ENCODE data around the gene PRLR. TPM values are rescaled to one million over a fixed set of nuclear protein-coding genes. Genes with fewer than 3 reads are reported as not detected.
A peak's percentile ranks its signal among the peaks of the same experiment; 100 is the strongest.

PRLR gene
- total RNA-seq, 4 donors from 2014 or later = 9.1 to 69.5 (median 54.1) TPM

- H3K27me3 ChIP-seq = no peaks in the 10 kb centered on the region
- no peaks in the 10 kb centered on the region for H3K9me3 ChIP-seq
- no peak for DNase-seq
- H3K27ac ChIP-seq = peak overlapping the region in 1 of 4 donors; percentile 39
- H3K4me1 ChIP-seq = peaks cover 0 to 13% (median 0%) of the 10 kb centered on the region in 4 donors
- no peak overlapping the region for H3K4me3 ChIP-seq
- TF ChIP-seq POLR2A (IDR thresholded peaks at IDR 0.05) = no peak
- TF ChIP-seq CTCF (IDR thresholded peaks at IDR 0.05) = no peak
- H3K36me3 ChIP-seq = peaks cover 0 to 5% (median 0%) of the 10 kb centered on the region in 3 donors
Observed at GRCh38 chr5:35159370-35159742, 70.9 kb downstream of the PRLR start.

- TF ChIP-seq POLR2A (IDR thresholded peaks at IDR 0.05) (no peak), CTCF (IDR thresholded peaks at IDR 0.05) (no peak)
- H3K27ac ChIP-seq = no peak overlapping the region
- DNase-seq = no peak
Observed at GRCh38 chr5:35158622-35159369, 71.5 kb downstream of the PRLR start.

GRCh38 chr5:35158204-35158603 lies 72.1 kb downstream of the PRLR start:
- Histone ChIP-seq H3K9me3 (no peaks in the 10 kb centered on the region), H3K27ac (no peak overlapping the region), H3K36me3 (peaks cover 0 to 5% (median 0%) of the 10 kb centered on the region in 3 donors), H3K4me3 (no peak overlapping the region), H3K4me1 (peaks cover 0 to 13% (median 0%) of the 10 kb centered on the region in 4 donors), H3K27me3 (no peaks in the 10 kb centered on the region)
- no peak for TF ChIP-seq POLR2A (IDR thresholded peaks at IDR 0.05)
- TF ChIP-seq CTCF (IDR thresholded peaks at IDR 0.05) = no peak
- DNase-seq = no peak

More at GRCh38 chr5:35158622-35159369, 71.5 kb downstream of the PRLR start:
- no peak overlapping the region for H3K4me3 ChIP-seq
- peaks cover 0 to 13% (median 0%) of the 10 kb centered on the region in 4 donors for H3K4me1 ChIP-seq
- no peaks in the 10 kb centered on the region for H3K9me3 ChIP-seq
- peaks cover 0 to 5% (median 0%) of the 10 kb centered on the region in 3 donors for H3K36me3 ChIP-seq
- no peaks in the 10 kb centered on the region for H3K27me3 ChIP-seq

GRCh38 chr5:35153375-35153932 lies 76.8 kb downstream of the PRLR start:
- H3K27me3 ChIP-seq = no peaks in the 10 kb centered on the region
- no peak overlapping the region for H3K4me3 ChIP-seq
- DNase-seq = no peak
- H3K27ac ChIP-seq = no peak overlapping the region
- no peaks in the 10 kb centered on the region for H3K9me3 ChIP-seq
- no peaks in the 10 kb centered on the region for H3K36me3 ChIP-seq
- peaks cover 0 to 6% (median 0%) of the 10 kb centered on the region in 4 donors for H3K4me1 ChIP-seq
- TF ChIP-seq POLR2A (IDR thresholded peaks at IDR 0.05) (no peak), CTCF (IDR thresholded peaks at IDR 0.05) (no peak)

- H3K36me3 ChIP-seq = no peaks in the 10 kb centered on the region
- no peaks in the 10 kb centered on the region for H3K27me3 ChIP-seq
- no peak for DNase-seq
- H3K27ac ChIP-seq = no peak overlapping the region
- no peak for TF ChIP-seq CTCF (IDR thresholded peaks at IDR 0.05)
- no peak for TF ChIP-seq POLR2A (IDR thresholded peaks at IDR 0.05)
- no peaks in the 10 kb centered on the region for H3K9me3 ChIP-seq
- no peak overlapping the region for H3K4me3 ChIP-seq
- H3K4me1 ChIP-seq = no peaks in the 10 kb centered on the region
Observed at GRCh38 chr5:35152733-35153132, 77.6 kb downstream of the PRLR start.

Data from Peyer's patch (tissue), 4 donors.